KMS-11 (cell line): ENCODE data around the gene ZNF800.

Experiments
- H2AFZ ChIP-seq: fragments of 200-600 bp; sonication (generic); 2 replicates; pipeline ENCODE4 v1.6.1; 2016; ENCODE audit warnings: antibody characterized with exemption, mixed run types, low read depth
- H3K27ac ChIP-seq: fragments of 200-600 bp; sonication (generic); 2 replicates; pipeline ENCODE4 v1.6.1; 2016; ENCODE audit warnings: mild to moderate bottlenecking, mixed run types
- H3K27me3 ChIP-seq: fragments of 200-600 bp; sonication (generic); 2 replicates; pipeline ENCODE4 v1.6.1; 2017; ENCODE audit warnings: mild to moderate bottlenecking, low read depth, mixed run types, moderate library complexity; ENCODE audit not compliant: insufficient read depth
- H3K36me3 ChIP-seq: fragments of 200-600 bp; sonication (generic); 2 replicates; pipeline ENCODE4 v1.6.1; 2017; ENCODE audit warnings: mild to moderate bottlenecking, mixed run types; ENCODE audit not compliant: insufficient read depth
- H3K4me1 ChIP-seq: fragments of 200-600 bp; sonication (generic); 2 replicates; pipeline ENCODE4 v1.6.1; 2016; ENCODE audit warnings: mild to moderate bottlenecking, low read depth, mixed run types; ENCODE audit not compliant: poor library complexity, severe bottlenecking
- H3K4me2 ChIP-seq: fragments of 200-600 bp; sonication (generic); 2 replicates; pipeline ENCODE4 v1.7.0; 2016; ENCODE audit warnings: mild to moderate bottlenecking, mixed run types
- H3K4me3 ChIP-seq: fragments of 200-600 bp; sonication (generic); IDR thresholded peaks from 2 replicates; pipeline ENCODE4 v1.6.1; 2017; ENCODE audit warnings: low read depth, low read length, mixed read lengths; ENCODE audit not compliant: insufficient read depth
- H3K79me2 ChIP-seq: fragments of 200-600 bp; sonication (generic); 2 replicates; pipeline ENCODE4 v1.6.1; 2016; ENCODE audit warnings: low read depth, mixed run types; ENCODE audit not compliant: insufficient read depth
- H3K9ac ChIP-seq: fragments of 200-600 bp; sonication (generic); 2 replicates; pipeline ENCODE4 v1.6.1; 2016; ENCODE audit warnings: mild to moderate bottlenecking, mixed run types
- H4K20me1 ChIP-seq: fragments of 200-600 bp; sonication (generic); 2 replicates; pipeline ENCODE4 v1.6.1; 2016; ENCODE audit warnings: mild to moderate bottlenecking, mixed run types; ENCODE audit not compliant: insufficient read depth
- CTCF ChIP-seq: fragments of 200-600 bp; sonication (generic); conservative IDR thresholded peaks from 2 replicates; pipeline ENCODE4 v1.6.1; 2017; ENCODE audit warnings: low read depth, mild to moderate bottlenecking, antibody characterized with exemption, low read length, moderate library complexity, mixed read lengths

ZNF800 gene

GRCh38 chr7:127377425-127377824 lies 15.1 kb downstream of the ZNF800 start:
- Histone ChIP-seq H4K20me1 (no peaks in the 10 kb centered on the region), H3K4me3 (no peak overlapping the region), H3K27me3 (no peaks in the 10 kb centered on the region), H3K27ac (no peak overlapping the region), H3K4me1 (peaks cover 5% of the 10 kb centered on the region), H3K9ac (no peak overlapping the region), H2AFZ (no peak overlapping the region), H3K79me2 (peaks cover 34% of the 10 kb centered on the region; the same call in 1 of the 2 replicates), H3K4me2 (no peak overlapping the region), H3K36me3 (no peaks in the 10 kb centered on the region; the same call in none of the 2 replicates)
- TF ChIP-seq CTCF, result no peak

- Histone ChIP-seq H3K36me3 (no peaks in the 10 kb centered on the region; the same call in none of the 2 replicates), H4K20me1 (no peaks in the 10 kb centered on the region)
- no peak for TF ChIP-seq CTCF
Observed at GRCh38 chr7:127375631-127376030, 16.9 kb downstream of the ZNF800 start.

GRCh38 chr7:127367679-127368078 lies 24.8 kb downstream of the ZNF800 start:
- H3K27ac ChIP-seq, result no peak overlapping the region
- TF ChIP-seq CTCF, result no peak
- no peaks in the 10 kb centered on the region for H3K79me2 ChIP-seq
- H3K27me3 ChIP-seq, result no peaks in the 10 kb centered on the region
- H3K4me2 ChIP-seq, result no peak overlapping the region
- H3K36me3 ChIP-seq, result no peaks in the 10 kb centered on the region
- H3K9ac ChIP-seq, result no peak overlapping the region
- no peak overlapping the region for H3K4me3 ChIP-seq
- no peaks in the 10 kb centered on the region; the same call in 1 of the 2 replicates for H4K20me1 ChIP-seq
- H3K4me1 ChIP-seq, result no peaks in the 10 kb centered on the region
- H2AFZ ChIP-seq, result no peak overlapping the region

More at GRCh38 chr7:127375631-127376030, 16.9 kb downstream of the ZNF800 start:
- Histone ChIP-seq H3K4me2 (no peak overlapping the region), H2AFZ (no peak overlapping the region), H3K4me1 (no peaks in the 10 kb centered on the region), H3K79me2 (peaks cover 24% of the 10 kb centered on the region; the same call in 1 of the 2 replicates), H3K27me3 (no peaks in the 10 kb centered on the region), H3K27ac (no peak overlapping the region), H3K4me3 (no peak overlapping the region), H3K9ac (no peak overlapping the region)

- Histone ChIP-seq H3K79me2 (no peaks in the 10 kb centered on the region), H3K4me3 (no peak overlapping the region), H3K27ac (no peak overlapping the region), H3K36me3 (no peaks in the 10 kb centered on the region), H4K20me1 (no peaks in the 10 kb centered on the region; the same call in 1 of the 2 replicates), H3K27me3 (no peaks in the 10 kb centered on the region), H3K4me1 (no peaks in the 10 kb centered on the region), H2AFZ (no peak overlapping the region), H3K9ac (no peak overlapping the region), H3K4me2 (no peak overlapping the region)
- TF ChIP-seq CTCF, result no peak
Observed at GRCh38 chr7:127366680-127367079, 25.8 kb downstream of the ZNF800 start.
